ENCODE results near the gene PSTK.

Gene PSTK

DNA sequence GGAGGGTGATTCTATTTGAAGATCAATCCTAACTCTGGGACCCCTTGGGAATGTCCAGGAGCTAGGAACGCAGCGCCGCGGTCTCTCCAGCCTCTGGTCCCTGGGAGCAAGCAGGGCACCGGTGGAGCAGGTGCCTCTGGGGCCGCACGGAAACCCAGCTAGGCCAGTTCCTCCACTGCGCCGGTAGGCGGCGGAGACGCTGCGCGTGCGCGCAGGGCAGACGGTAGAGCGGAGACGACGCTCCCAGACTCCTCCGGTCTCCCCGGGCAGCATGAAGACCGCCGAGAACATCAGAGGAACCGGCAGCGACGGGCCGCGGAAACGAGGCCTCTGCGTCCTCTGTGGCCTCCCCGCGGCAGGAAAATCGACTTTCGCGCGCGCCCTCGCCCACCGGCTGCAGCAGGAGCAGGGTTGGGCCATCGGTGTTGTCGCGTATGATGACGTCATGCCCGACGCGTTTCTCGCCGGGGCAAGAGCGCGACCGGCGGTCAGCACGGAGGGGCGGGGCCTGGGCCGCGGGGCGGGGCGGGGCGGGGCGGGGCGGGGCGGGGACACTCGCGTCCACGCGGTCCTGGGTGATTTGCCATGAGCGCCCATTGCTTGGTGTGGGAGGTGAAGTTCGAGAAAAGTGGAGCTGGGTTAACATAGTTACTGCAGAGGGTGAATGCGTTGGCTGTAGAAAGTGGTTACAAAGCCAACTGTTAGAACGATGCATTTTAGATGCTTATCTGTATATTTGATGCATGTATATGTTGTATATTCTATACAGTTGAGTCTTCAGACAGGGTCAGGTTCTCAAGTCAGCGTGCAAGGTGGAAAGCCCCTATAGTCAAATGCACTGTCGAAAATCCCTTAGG lies at the start of gene PSTK:
Gene PSTK, plus strand, starts transcription at position 193 of the 857 bp plus-strand sequence. Its CDS starts 79 bp downstream, at position 272.
- peak; percentile 91 for DNase-seq (ENCODE audit: low spot score)

DNA sequence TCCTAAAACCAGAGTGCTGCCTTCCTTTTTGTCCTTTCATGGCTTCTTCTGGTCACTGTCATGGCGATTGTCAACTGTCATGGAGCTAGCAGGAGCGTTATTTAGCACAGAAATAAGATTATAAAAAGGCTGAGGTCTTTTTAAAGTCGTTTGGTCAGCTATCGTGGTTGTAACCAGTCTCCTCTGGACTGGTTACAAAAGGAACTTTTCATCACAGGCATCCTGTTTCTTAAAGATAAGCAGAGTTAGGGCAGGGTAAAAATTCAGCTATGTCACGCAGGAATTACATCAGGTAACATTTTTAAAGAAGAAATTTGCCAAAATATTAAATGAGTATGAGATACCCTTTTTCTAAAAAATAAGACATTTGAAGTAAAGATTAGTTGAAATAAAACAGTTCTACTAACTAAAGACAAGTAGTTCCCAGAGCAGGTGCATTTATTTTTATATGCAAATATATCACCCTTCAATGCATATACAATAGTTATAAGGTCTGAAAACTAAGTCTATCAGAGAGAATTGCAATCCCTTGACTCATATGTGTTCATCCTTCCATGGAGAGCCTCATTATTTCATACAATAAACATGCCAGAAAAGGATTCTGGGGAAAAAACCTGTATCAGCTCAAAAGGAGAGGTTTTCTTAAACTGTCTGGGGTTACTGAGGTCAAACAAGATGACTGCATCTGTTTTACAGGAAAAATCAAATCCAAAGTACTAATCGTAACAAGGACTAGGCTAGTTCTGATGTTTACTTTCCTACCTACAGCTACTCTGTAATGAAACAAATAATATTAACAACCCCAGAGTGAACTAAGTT lies 48.9 kb upstream of the PSTK start:
- peak; percentile 49 for DNase-seq (ENCODE audit: low spot score)

DNA sequence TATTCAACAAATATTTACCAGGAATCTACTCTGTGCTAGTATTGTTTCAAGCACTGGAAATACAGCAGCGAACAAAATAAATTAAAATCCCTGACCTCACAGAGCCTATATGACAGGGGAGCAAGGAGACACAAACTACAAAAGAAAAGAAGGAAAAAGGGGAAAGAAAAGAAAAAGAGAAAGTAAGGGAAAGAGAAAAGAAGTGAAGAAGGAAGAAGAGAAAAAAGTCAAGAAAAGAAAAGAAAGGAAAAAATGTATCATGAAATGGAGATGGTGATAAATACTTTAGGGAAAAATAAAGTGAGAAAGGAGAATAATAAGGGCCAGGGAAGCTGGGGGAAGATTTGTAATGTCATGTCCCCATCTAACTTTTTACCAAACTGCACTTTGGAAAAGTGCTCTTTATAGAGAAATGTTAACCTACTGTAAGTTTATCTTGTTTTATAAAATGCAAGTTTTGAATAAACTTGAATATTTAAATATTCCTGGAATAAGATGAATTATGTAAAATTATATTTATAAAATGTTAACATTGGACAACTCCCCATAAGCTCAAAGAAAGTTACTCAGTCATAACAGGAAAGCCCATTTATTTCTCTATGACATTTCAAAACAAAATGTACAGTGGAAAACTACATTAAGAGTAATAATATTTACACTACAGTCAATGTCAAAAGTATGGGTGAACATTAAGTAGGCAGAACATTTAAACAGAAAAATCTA lies 40.9 kb upstream of the PSTK start:
- no peak for DNase-seq (ENCODE audit: low spot score)

- no peak for DNase-seq (ENCODE audit: low spot score)
Measured at GRCh38 chr10:122939856-122940543, 40.2 kb upstream of the PSTK start.

GRCh38 chr10:122949296-122949695 lies 30.9 kb upstream of the PSTK start:
- no peak for DNase-seq (ENCODE audit: low spot score)

GRCh38 chr10:122953902-122954730 lies 26.1 kb upstream of the PSTK start, which contains the start of gene C10orf88:
Gene C10orf88 (minus strand): TSS chr10:122954227. CDS start chr10:122954178, 49 bp downstream.
- peak; percentile 99 for DNase-seq (ENCODE audit: low spot score)

GRCh38 chr10:122954731-122955050 lies 25.5 kb upstream of the PSTK start:
- DNase-seq (ENCODE audit: low spot score), result no peak

DNA sequence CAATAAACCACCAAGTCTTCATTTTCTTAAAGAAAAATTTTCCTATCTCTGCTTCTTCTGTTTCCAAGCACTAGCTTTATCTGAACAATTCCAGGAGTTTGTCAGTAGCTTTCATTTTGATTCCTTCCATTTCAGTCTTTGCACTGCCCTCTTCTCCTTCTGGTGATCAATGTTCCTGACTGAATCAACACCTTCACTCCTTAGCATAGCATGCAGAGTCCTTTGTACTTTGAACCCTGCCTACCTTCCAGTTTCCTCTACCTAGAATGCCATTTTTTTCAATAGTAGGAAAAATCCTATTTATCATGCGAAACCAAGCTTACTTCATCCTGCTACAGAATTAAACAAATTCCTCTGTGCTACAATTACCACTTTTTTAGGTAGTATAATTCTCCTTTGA lies 24.3 kb upstream of the PSTK start:
- no peak for DNase-seq (ENCODE audit: low spot score)

DNA sequence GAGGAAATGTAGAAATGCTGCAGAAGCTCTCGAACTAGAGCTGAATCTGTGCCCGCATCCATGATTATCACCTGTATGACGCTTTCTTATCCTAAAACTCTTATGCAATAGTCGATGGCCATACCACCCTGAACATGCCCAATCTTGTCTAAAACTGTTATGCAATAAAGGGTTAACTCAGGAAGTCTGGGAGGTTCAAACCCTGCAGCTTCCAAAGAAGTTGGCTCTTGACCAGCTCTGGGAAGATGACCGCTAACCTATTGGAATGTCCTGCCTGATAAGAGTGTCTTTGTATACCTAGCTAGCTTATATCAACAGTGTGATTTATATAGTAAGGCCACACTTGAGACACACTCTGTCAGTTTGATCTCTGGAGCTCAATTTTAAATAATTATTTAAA lies 22.7 kb upstream of the PSTK start:
- DNase-seq (ENCODE audit: low spot score), result peak; percentile 1

DNA sequence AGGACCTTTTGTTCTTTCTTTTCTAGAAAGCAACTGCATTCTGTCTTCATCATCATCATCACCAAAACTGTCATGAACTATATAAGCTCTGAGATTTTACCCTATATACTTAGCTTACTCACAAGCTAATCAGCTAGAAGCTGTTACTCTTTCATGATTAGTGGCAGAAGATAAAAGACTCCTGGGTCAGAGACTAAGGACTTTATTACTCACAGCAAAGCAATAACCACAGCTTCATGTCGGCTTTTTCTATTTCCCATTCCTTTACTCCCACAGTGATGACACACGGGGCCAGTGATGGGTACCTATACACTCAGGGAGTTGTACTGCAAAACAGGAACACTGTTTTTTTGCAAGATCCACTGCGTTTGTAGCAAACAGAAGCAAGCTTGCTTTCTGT lies 17.8 kb upstream of the PSTK start:
- DNase-seq (ENCODE audit: low spot score), result no peak

- no peak for DNase-seq (ENCODE audit: low spot score)
Measured at GRCh38 chr10:122966879-122967278, 13.3 kb upstream of the PSTK start.

DNA sequence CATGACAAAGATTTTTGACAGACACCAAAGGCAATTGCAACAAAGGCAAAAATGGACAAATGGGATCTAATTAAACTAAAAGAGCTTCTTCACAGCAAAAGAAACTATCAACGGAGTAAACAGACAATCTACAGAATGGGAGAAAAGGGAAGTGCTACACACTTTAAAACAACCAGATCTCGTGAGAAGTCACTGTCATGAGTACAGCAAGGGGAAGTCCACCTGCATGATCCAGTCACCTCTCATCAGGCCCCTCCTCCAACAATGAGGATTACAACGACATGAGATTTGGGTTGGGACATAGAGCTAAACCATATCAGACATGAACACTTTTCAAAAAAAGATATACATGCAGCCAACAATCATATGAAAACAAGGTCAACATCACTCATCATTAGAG lies 11.5 kb upstream of the PSTK start:
- DNase-seq (ENCODE audit: low spot score), result no peak

DNA sequence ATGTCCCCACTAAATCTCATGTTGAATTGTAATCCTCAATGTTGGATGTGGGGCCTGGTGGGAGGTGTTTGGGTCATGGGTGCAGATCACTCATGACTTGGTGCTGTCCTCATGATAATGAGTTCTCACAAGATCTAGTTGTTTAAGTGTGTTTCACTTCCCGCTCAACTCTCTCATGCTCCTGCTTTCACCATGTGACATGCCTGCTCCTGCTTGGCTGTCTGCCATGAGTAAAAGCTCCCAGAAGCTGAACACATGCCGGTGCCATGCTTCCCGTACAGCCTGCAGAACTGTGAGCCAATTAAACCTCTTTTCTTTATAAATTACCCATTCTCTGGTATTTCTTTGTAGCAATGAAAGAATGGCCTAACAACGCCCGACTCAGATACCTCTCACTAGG lies 6.2 kb upstream of the PSTK start:
- peak; percentile 18 for DNase-seq (ENCODE audit: low spot score)

DNA sequence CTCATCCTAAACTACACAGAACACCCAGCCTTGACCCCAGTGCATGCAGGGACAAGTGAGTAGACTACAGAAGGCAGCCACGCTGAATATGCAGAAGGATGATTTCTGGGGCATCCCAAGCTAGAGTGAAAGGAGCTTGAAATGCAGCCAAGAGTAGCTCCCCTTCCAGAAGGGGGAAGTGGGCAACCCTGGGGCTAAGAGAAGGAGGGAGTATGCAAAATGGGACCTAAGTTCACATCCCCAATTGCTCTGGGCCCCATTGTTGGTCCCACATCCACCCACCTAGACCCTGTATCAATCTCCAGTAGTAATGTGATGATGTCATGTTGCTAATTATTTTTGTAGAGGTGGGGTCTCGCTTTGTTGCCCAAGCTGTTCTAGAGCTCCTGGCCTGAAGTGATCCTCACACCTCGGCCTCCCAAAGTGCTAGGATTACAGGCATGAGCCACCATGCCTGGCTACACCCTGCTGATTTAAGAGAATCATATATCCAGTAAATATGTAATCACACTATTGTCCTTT lies 5.6 kb upstream of the PSTK start:
- DNase-seq (ENCODE audit: low spot score), result no peak

DNA sequence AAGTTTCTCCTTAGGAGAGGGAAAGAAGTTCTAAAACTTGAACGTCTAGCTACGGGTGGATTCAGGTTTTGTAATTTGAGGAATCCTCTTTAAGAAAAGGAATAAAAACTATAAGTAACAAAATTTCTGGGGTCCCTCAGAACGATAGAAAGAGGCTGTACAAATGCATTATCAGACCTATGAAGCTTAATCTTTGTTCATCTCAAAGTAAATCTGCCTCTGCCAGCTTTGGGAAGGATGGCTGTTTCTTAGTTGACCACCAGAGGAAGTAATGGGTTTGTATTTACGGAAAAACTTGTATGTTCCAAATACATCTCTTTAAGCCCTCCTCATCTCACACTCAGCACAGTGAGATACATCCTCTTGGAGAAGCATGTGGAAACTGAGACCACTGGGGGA lies 864 bp downstream of the PSTK start:
- peak; percentile 43 for DNase-seq (ENCODE audit: low spot score)

GRCh38 chr10:122983898-122984297 lies 3.7 kb downstream of the PSTK start:
- no peak for DNase-seq (ENCODE audit: low spot score)

GRCh38 chr10:122984708-122985107 lies 4.5 kb downstream of the PSTK start:
- no peak for DNase-seq (ENCODE audit: low spot score)

- DNase-seq (ENCODE audit: low spot score), result no peak
Measured at GRCh38 chr10:122986335-122986734, 6.1 kb downstream of the PSTK start.

DNA sequence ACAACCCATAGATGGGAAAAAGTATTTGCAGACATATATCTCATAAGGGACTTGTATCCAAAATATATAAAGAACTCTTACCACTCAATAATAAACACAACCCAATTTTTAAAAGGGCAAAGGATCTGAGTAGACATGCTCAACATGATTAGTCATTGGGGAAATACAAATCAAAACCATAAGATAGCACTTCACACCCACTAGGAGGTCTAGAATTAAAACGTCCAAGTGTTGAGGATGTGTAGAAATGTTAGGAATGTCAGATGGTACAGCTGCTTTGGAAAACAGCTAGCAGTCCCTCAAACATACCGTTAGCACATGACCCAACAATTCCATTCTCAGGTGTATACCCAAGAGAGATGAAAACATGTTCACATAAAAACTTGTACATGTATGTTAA lies 8.3 kb downstream of the PSTK start:
- no peak for DNase-seq (ENCODE audit: low spot score)

DNA sequence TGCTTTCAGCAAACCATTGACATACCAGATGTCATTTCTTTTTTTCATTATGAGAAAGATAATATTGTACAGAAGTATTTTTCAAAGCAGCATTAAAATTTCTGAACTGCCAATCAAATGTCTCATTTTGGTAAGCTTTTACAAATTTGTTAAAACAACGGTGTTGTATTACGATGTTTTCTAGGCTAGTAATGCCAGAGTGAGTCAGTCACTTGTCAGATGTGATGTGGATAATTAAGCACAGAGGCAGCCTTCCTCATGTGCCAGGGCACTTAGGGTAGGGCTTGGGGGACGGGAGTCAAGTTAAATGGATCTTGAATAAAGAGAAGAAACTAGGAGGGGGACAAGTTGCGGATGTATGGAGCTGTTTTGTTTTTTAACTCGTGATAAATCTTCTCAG lies 10.1 kb downstream of the PSTK start:
- DNase-seq (ENCODE audit: low spot score), result peak; percentile 28

All from kidney tubule cell (primary cell).